GM12892 (cell line): ENCODE results near the gene GBP6.

Experiments used
- POLR2A ChIP-seq: IDR thresholded peaks from 2 replicates; pipeline ENCODE4 v1.6.1; 2011; ENCODE audit warnings: low read depth, low read length, control low read depth
- POLR2AphosphoS5 ChIP-seq: IDR thresholded peaks from 2 replicates; pipeline ENCODE4 v1.6.1; 2011; ENCODE audit warnings: low read depth, low read length, control low read depth
- TAF1 ChIP-seq: IDR thresholded peaks from 2 replicates; pipeline ENCODE4 v1.6.1; 2011; ENCODE audit warnings: low read depth, mild to moderate bottlenecking, control low read depth, low read length, borderline replicate concordance

DNA sequence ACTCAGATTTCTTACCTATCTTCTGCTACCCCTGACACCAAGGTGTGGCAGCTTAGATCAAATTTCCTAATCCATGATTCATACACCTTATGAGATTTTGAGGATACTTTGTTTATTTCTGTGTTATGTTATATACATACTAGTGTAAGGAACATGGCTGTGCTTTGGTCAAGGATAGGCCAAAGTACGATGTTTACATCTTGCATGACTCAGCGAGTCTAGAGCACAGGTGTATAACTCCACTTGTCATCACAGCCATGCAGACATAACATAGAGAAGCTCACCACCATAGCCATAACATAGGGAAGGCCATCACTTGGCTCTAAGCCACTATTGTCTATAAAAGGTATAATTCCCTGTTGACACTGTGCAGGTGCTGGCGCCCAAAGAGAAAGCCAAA lies 61.2 kb downstream of the GBP6 start:
- no peak for TF ChIP-seq POLR2A
- TF ChIP-seq TAF1: no peak
- TF ChIP-seq POLR2AphosphoS5: no peak
